Fibroblast of skin of right quadriceps (primary cell): ENCODE measurements around the gene NOC2L.
A peak's percentile ranks its signal among the peaks of the same experiment; 100 is the strongest.

Experiments
- DNase-seq: peaks from one replicate; pipeline ENCODE4 v3.0.0-alpha.2; 2013

NOC2L gene

DNA sequence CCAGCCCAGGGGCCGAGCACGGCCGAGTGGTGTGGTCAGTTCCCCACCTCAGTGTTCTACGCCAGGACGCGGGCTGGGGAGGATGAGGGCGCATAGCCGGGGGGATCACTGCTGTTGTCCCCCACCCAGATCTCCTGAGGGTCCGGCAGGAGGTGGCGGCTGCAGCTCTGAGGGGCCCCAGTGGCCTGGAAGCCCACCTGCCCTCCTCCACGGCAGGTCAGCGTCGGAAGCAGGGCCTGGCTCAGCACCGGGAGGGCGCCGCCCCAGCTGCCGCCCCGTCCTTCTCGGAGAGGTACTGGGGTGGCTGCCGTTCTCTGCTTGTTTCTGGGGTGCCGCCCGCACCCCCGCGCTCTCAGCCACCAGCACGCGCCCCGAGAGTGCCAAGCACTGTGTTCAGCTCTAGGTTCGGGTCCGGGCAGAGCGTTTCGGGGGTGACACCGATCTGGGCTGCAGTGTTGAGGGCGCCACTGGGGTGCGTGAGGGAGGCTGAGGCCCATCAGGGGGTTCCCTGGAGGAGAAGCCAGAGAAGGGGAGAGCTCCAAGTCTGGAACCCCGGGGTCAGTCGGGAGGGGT, 18.0 kb downstream of the NOC2L start:
- DNase-seq = no peak

- peak; percentile 89 for DNase-seq
Measured at GRCh38 chr1:940107-941014, 18.7 kb downstream of the NOC2L start.

DNA sequence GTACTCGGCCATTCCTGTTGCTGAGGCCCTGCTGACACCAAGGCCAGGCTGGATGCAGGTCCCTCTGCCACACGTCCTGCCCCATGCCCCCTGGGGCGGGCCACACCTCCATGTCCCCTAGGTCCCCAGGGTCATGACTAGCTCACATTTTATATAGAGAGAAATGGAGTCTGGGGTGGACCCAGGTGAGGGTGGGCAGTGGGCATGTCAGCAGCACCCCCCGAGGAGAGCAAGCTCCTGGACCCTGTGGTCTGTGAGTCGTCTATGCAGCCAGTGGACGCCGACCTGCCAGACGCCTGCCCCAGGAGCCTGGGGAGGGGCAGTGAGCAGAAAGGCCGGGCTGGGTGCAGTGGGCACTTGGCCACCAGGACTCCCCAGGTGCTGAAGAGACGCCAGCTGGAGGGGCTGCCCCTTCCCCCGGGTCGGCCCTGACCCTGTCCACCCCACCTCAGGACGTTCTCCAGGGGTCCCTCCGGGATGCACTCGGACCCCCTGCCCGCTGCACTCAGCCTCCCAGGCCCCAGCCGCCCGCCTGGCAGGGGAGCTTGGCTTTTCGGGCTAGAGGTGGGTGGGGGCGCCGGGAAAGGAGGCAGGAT, 19.4 kb downstream of the NOC2L start:
- no peak for DNase-seq

DNA sequence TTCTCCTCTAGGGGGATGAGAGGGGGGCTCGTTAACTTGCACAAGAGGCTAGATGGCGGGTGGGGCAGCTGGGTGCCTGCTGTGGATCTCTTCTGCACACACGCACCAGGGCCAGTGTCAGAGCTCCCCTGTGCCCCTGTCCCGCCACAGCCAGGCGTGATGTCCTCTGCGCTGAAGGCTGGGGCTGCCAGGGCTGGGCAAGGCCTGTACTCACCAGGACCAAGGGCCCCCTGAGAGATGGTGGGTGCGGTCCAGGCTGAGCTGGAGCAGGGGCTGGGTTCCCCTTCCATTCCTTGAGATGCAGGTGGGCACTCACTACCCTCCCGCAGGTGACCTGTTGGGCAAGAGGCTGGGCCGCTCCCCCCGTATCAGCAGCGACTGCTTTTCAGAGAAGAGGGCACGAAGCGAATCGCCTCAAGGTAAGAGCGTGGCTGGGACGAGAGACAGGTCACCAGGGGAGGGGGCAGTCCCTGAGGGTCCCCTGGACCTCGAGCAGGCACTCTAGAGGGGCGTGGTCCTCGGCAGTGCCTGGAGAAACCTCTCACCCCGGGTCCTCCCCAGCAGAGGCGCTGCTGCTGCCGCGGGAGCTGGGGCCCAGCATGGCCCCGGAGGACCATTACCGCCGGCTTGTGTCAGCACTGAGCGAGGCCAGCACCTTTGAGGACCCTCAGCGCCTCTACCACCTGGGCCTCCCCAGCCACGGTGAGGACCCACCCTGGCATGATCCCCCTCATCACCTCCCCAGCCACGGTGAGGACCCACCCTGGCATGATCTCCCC, 20.2 kb downstream of the NOC2L start:
- no peak for DNase-seq

GRCh38 chr1:938088-938683, 20.9 kb downstream of the NOC2L start:
- no peak for DNase-seq

DNA sequence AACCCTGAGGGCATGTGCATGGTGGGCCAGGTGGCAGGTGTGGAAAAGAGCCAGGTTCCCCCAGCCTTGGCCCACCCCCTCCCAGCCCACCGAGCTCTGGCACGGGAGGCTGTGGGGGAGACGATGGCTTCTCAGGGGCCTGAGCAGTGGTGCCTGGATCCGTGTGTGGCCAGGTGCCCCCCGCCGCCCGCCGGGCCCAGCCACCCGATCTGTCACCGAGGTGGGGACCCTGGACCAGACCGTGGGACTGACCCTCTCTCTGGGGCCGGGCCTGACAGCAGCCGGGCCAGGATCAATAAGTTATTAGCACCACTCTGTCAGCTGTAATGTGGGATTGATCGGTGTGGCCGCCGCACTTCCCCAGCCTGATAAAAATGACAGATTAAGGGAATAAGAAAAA, 21.5 kb downstream of the NOC2L start:
- no peak for DNase-seq

DNA sequence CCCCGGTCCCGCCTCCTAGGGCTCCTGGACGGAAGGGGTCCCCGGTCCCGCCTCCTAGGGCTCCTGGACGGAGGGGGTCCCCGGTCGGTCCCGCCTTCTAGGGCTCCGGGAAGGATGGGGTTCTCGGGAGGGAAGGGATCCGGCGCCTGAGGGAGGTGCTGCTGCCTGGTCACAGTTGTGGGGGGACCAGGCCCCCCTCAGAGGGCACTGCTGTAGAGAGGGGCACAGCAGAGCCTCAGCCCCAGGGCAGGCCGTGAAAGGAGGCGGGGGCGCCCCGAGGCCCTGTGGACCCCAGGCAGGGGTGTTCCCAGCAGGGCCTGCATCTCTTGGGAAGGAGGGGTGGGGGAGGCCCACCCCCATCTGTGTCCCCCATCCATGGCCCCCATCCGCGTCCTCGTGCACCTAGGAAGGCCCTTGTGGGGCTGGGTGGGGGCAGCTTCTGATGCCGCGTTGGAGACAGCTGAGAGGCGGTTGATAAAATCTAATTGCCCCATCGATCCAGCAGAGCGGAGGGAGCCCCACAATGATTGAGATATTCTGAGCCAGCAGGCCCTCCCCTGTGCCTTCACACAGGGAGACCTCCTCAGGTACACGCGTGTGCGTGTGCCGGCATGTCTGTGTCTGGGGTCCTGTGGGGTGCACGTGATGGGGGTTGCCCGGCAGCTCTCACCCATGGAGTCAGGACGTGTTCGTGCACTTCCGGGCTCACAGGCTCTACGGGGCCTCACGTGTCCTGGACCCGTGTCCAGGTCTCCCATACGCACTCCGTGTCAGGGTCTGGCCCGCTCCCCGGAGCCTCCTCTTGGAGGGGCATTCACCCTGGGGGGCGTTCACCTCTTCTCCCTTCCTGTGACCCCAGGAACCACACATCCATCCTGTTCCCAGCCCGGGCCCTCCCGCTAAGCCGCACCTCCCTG, 22.4 kb downstream of the NOC2L start:
- DNase-seq = no peak

GRCh38 chr1:935751-936231, 23.3 kb downstream of the NOC2L start:
- peak; percentile 72 for DNase-seq

- no peak for DNase-seq
Measured at GRCh38 chr1:934991-935750, 23.9 kb downstream of the NOC2L start.

- DNase-seq = no peak
Measured at GRCh38 chr1:933603-933940, 25.5 kb downstream of the NOC2L start.

GRCh38 chr1:932776-933602, 26.1 kb downstream of the NOC2L start:
- DNase-seq = no peak

- no peak for DNase-seq
Measured at GRCh38 chr1:932173-932510, 26.9 kb downstream of the NOC2L start.

DNA sequence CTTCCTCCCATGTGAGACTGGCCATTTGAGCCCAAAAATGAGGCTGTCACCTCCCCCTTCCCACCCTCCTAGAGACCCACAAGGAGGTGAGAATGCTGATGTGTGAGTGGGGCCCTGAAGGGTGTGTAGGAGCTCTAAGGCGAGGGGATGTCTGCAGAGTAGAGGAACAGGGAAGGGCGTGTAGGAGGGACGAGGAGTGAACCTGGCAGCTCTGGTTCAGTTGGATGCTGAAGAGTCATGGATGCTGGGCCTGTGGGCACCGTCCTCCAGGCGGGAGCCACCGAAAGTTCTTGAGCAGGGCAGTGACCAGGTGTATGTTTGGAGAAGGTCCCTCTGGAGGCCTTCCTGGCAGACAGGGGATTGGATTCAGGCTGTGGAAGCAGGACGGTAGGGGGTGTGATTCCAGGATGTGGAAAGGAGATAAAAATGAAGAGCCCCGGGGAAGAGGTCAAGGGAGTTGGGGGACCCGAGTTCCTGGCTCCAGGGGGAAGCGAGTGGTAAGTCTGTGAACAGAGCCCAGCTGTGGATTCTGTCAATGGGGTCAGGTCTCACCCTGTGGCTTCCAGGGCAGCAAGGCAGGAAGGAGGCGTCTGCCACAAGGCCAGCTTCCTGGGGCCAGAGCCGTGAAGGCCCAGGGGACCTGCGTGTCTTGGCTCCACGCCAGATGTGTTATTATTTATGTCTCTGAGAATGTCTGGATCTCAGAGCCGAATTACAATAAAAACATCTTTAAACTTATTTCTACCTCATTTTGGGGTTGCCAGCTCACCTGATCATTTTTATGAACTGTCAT, 27.5 kb downstream of the NOC2L start:
- DNase-seq = no peak

DNA sequence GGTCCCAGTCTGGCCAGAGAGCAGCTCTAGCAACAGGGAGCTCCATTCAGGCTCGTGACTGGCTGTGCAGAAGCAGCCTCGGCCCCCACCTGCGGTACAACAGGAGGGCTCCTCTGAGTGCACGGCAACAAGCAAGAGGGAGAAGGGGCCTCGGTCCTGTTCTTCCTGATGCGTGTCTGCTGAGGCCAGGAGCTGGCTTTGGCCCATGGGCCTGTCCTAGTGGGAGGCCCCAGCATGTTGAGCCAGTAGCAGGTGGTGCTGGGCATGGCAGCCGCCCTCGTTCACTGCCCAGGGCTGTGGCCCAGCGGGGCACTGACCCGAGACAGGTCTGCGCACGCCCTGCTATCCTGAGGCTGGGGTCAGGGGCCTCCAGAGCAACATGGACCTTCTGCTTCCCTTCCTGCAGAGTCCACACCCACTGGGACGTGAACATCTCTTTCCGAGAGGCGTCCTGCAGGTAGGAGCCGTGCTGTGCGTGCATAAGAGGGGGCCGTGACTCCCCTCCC, 28.4 kb downstream of the NOC2L start:
- no peak for DNase-seq

- DNase-seq = no peak
Measured at GRCh38 chr1:929712-930632, 29.1 kb downstream of the NOC2L start.

- no peak for DNase-seq
Measured at GRCh38 chr1:928825-929661, 30.0 kb downstream of the NOC2L start.

- DNase-seq = no peak
Measured at GRCh38 chr1:927748-928147, 31.3 kb downstream of the NOC2L start.
